SK-N-SH (cell line): ENCODE results near the gene ARIH2. TPM values are rescaled to one million over a fixed set of nuclear protein-coding genes. Genes with fewer than 3 reads are reported as not detected.

Experiments
- CTCF ChIA-PET: fragments of 300-600, 350-600 bp; formaldehyde crosslinking; extraction: SDS; loops from one replicate; lab custom pipeline; 2021; lab: Yijun Ruan, JAX
- POLR2A ChIA-PET: fragments of 350-600 bp; sonication (Branson Sonifier 250); formaldehyde crosslinking; extraction: SDS; loops from one replicate; lab custom pipeline; 2020; ENCODE audit warnings: antibody characterized with exemption, inconsistent platforms; lab: Yijun Ruan, JAX
- DNase-seq: peaks from one replicate; pipeline ENCODE4 v3.0.0; 2012
- H2AFZ ChIP-seq: fragments of 200-600 bp; sonication (generic); 2 replicates; pipeline ENCODE4 v1.8.1; 2016; ENCODE audit warnings: antibody characterized with exemption, mild to moderate bottlenecking, low read depth
- H3F3A ChIP-seq: fragments of 200-600 bp; sonication (generic); replicated peaks from 2 replicates; pipeline ENCODE3; 2016; ENCODE audit warnings: antibody characterized with exemption, mild to moderate bottlenecking; ENCODE audit not compliant: insufficient read depth
- H3K27ac ChIP-seq, 2 experiments: fragments of 200-500 bp in 1 of 2; fragments of 200-600 bp in 1 of 2; sonication (Bioruptor generic) in 1 of 2; sonication (generic), shearing (Covaris generic) in 1 of 2; 2 replicates each; pipeline versions ENCODE4 v1.5.1 to v1.6.1; 2014 to 2016; ENCODE audit warnings: low read depth in 2 of 2, inconsistent platforms in 1 of 2, low read length in 1 of 2, mild to moderate bottlenecking in 1 of 2, mixed read lengths in 1 of 2
- H3K27me3 ChIP-seq: fragments of 200-600 bp; sonication (generic), shearing (Covaris generic); 2 replicates; pipeline ENCODE4 v1.6.1; 2016; ENCODE audit warnings: mixed run types; ENCODE audit not compliant: insufficient read depth
- H3K36me3 ChIP-seq, 2 experiments: fragments of 200-500 bp in 1 of 2; fragments of 200-600 bp in 1 of 2; sonication (Bioruptor generic) in 1 of 2; sonication (generic) in 1 of 2; replicated peaks in 1 of 2; 2 replicates each; pipeline versions ENCODE3 to v1.5.1; 2014 to 2016; ENCODE audit warnings: low read length in 1 of 2, mild to moderate bottlenecking in 1 of 2; ENCODE audit not compliant: insufficient read depth in 2 of 2, control insufficient read depth in 1 of 2
- H3K4me1 ChIP-seq, 2 experiments: fragments of 200-500 bp in 1 of 2; fragments of 200-600 bp in 1 of 2; sonication (Bioruptor generic) in 1 of 2; sonication (generic), shearing (Covaris generic) in 1 of 2; 2 replicates each; pipeline versions ENCODE4 v1.5.1 to v1.6.1; 2014 to 2016; ENCODE audit warnings: low read depth in 1 of 2, low read length in 1 of 2, mixed run types in 1 of 2; ENCODE audit not compliant: insufficient read depth in 2 of 2, control insufficient read depth in 1 of 2
- H3K4me2 ChIP-seq: fragments of 200-600 bp; sonication (generic), shearing (Covaris generic); 2 replicates; pipeline ENCODE4 v1.6.1; 2017; ENCODE audit warnings: mixed run types
- H3K4me3 ChIP-seq, 2 experiments: fragments of 200-500 bp in 1 of 2; fragments of 200-600 bp in 1 of 2; sonication (Bioruptor generic) in 1 of 2; sonication (generic), shearing (Covaris generic) in 1 of 2; 2 replicates each; pipeline versions ENCODE4 v1.5.1 to v1.8.1; 2014 to 2016; ENCODE audit warnings: low read depth in 2 of 2, inconsistent platforms in 1 of 2, low read length in 1 of 2, mild to moderate bottlenecking in 1 of 2, mixed read lengths in 1 of 2, moderate library complexity in 1 of 2
- H3K79me2 ChIP-seq: fragments of 200-600 bp; sonication (generic); 2 replicates; pipeline ENCODE4 v1.8.1; 2017; ENCODE audit warnings: mild to moderate bottlenecking; ENCODE audit not compliant: insufficient read depth
- H3K9ac ChIP-seq: fragments of 200-600 bp; sonication (generic); 2 replicates; pipeline ENCODE4 v1.6.1; 2017; ENCODE audit warnings: mixed run types
- H3K9me2 ChIP-seq: fragments of 200-600 bp; sonication (generic); 2 replicates; pipeline ENCODE4 v1.6.1; 2017; ENCODE audit warnings: mixed run types
- H3K9me3 ChIP-seq: fragments of 200-600 bp; sonication (generic); 2 replicates; pipeline ENCODE4 v1.6.1; 2017; ENCODE audit warnings: mixed run types, mild to moderate bottlenecking, moderate library complexity
- H4K20me1 ChIP-seq: fragments of 200-600 bp; sonication (generic); 2 replicates; pipeline ENCODE4 v1.6.1; 2017; ENCODE audit warnings: mild to moderate bottlenecking, mixed run types; ENCODE audit not compliant: insufficient read depth
- ELF1 ChIP-seq: IDR thresholded peaks from 2 replicates; pipeline ENCODE4 v1.4.0; 2012
- FOSL2 ChIP-seq: IDR thresholded peaks from 2 replicates; pipeline ENCODE4 v1.4.0; 2012; ENCODE audit warnings: low read depth, mild to moderate bottlenecking, moderate library complexity, borderline replicate concordance
- GABPA ChIP-seq: IDR thresholded peaks from 2 replicates; pipeline ENCODE4 v1.4.0; 2012; ENCODE audit warnings: low read depth, mild to moderate bottlenecking
- GATA2 ChIP-seq: sonication (generic); formaldehyde crosslinking; IDR thresholded peaks from 2 replicates; pipeline ENCODE4 v1.5.0; 2020; ENCODE audit warnings: mild to moderate bottlenecking, missing genetic modification reagents
- IRF3 ChIP-seq: fragments of 150-350 bp; IDR thresholded peaks from 2 replicates; pipeline ENCODE4 v1.6.1; 2016; ENCODE audit warnings: mild to moderate bottlenecking, low read depth, low read length
- MEF2A ChIP-seq: IDR thresholded peaks from 2 replicates; pipeline ENCODE4 v1.4.0; 2012; ENCODE audit warnings: low read depth, borderline replicate concordance
- MXI1 ChIP-seq: IDR thresholded peaks from 2 replicates; pipeline ENCODE4 v1.6.1; 2012; ENCODE audit warnings: mild to moderate bottlenecking, low read depth, low read length, improper control_type of control experiment
- NFIC ChIP-seq: IDR thresholded peaks from 2 replicates; pipeline ENCODE4 v1.4.0; 2012; ENCODE audit warnings: borderline replicate concordance
- PBX3 ChIP-seq: IDR thresholded peaks from 2 replicates; pipeline ENCODE4; 2012
- RAD21 ChIP-seq: IDR thresholded peaks from 2 replicates; pipeline ENCODE4 v1.6.1; 2012; ENCODE audit warnings: mild to moderate bottlenecking, low read length
- REST ChIP-seq: IDR thresholded peaks from 2 replicates; pipeline ENCODE4 v1.6.1; 2012; ENCODE audit warnings: mild to moderate bottlenecking, low read depth, low read length, moderate library complexity
- RFX5 ChIP-seq: IDR thresholded peaks from 2 replicates; pipeline ENCODE4 v1.6.1; 2012; ENCODE audit warnings: mild to moderate bottlenecking, improper control_type of control experiment, low read length
- SIN3A ChIP-seq: IDR thresholded peaks from 2 replicates; pipeline ENCODE4 v1.6.1; 2012; ENCODE audit warnings: low read depth, mild to moderate bottlenecking, low read length, moderate library complexity, borderline replicate concordance
- TCF12 ChIP-seq: IDR thresholded peaks from 2 replicates; pipeline ENCODE4 v1.4.0; 2012
- TEAD4 ChIP-seq: IDR thresholded peaks from 2 replicates; pipeline ENCODE4 v1.4.0; 2012; ENCODE audit warnings: mild to moderate bottlenecking, borderline replicate concordance; ENCODE audit not compliant: insufficient read depth
- USF1 ChIP-seq: IDR thresholded peaks from 2 replicates; pipeline ENCODE4 v1.4.0; 2012; ENCODE audit warnings: low read depth, borderline replicate concordance
- WGBS: methylation state at CpG from one replicate; pipeline ENCODE4 v1.1.6; 2017; ENCODE audit warnings: low lambda C conversion rate; 5-methylcytosine and 5-hydroxymethylcytosine counted together
- polyA plus RNA-seq, 3 experiments: library from polyadenylated mRNA; depleted of rRNA; stranded (reverse); fragments of >200 nt; gene quantifications; 2 replicates each; pipeline ENCODE4 v1.2.3, GENCODE V29; 2012
- TF ChIP-seq, protein P1 (sequence below): fragments of 200-600 bp; sonication (generic); IDR thresholded peaks from 2 replicates; pipeline ENCODE4 v1.6.1; 2017; ENCODE audit warnings: antibody characterized with exemption, mild to moderate bottlenecking, moderate library complexity

ARIH2 gene
- polyA plus RNA-seq, 1 of the 3 experiments (the other 2 are of a cell fraction): 69.7 TPM

DNA sequence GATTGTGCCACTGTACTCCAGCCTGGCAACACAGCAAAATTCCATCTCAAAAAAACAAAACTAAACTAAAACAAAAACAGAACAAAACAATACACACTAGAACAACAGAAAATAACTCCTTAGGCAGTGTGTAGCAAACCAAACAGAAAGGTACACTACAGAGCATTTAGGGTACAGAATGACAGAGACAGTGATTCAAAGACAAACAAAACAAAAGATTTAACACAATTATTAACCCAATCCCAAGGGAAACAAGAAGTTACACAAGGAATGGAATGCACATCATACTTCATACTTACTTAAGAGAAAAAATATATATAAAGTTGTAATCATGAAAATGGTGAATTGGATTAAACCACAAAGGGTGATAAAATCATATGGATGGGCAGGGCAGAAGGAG lies 32.9 kb upstream of the ARIH2 start:
- H3K4me2 ChIP-seq: no peak overlapping the region
- no peak overlapping the region for H3K27ac ChIP-seq
- ChIA-PET POLR2A (no interaction called here), CTCF (interaction anchor here (1.5 kb wide), 1 partner anchor 12 kb away, joined by 4 read pairs; no protein-coding TSS in a partner anchor)
- H3K9me3 ChIP-seq: no peaks in the 10 kb centered on the region
- no peaks in the 10 kb centered on the region for H4K20me1 ChIP-seq
- H3K27me3 ChIP-seq: no peaks in the 10 kb centered on the region
- no peaks in the 10 kb centered on the region for H3K79me2 ChIP-seq
- no peaks in the 10 kb centered on the region for H3K4me1 ChIP-seq
- no peak overlapping the region for H3K9ac ChIP-seq
- H3F3A ChIP-seq: no peaks in the 10 kb centered on the region
- H3K9me2 ChIP-seq: no peaks in the 10 kb centered on the region
- H3K4me3 ChIP-seq: no peak overlapping the region
- TF ChIP-seq TCF12 (no peak), IRF3 (no peak), GATA2 (CRISPR knock-in tag) (no peak), NFIC (no peak), FOSL2 (no peak)
- no peak overlapping the region for H2AFZ ChIP-seq
- H3K36me3 ChIP-seq: peaks cover 0 to 2% of the 10 kb centered on the region in 2 experiments
- DNase-seq: no peak

DNA sequence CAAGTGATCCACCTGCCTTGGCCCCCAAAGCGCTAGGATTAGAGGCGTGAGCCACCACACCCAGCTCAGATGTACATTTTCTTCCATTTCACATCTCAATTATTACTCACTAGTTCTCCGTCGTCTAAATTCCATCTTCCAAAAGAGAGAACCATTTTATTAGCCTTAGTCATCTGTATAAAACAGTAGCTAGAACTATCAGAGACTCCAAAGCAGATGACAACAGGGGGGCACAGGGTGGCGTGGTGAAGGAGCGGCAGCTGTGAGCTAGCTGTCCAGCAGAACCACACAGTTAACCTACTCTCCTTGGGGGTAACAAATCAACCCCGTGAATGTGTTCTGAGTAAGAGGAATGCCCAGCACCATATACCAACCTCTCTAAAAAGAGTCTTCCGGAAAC lies 27.0 kb upstream of the ARIH2 start:
- POLR2A ChIA-PET: no interaction called here
- Histone ChIP-seq H4K20me1 (no peaks in the 10 kb centered on the region), H3F3A (no peaks in the 10 kb centered on the region), H3K79me2 (no peaks in the 10 kb centered on the region), H3K9me2 (no peaks in the 10 kb centered on the region), H3K4me3 (no peak overlapping the region), H3K9ac (no peak overlapping the region), H3K36me3 (no peaks in the 10 kb centered on the region), H3K9me3 (no peaks in the 10 kb centered on the region), H3K4me1 (no peaks in the 10 kb centered on the region), H2AFZ (no peak overlapping the region), H3K4me2 (no peak overlapping the region), H3K27ac (no peak overlapping the region), H3K27me3 (no peaks in the 10 kb centered on the region)
- WGBS: 90% methylated on average over 8 of the region's 8 CpGs
- no peak for TF ChIP-seq USF1
- TF ChIP-seq GATA2 (CRISPR knock-in tag): no peak
- no peak for TF ChIP-seq REST
- TF ChIP-seq GABPA: no peak
- TF ChIP-seq FOSL2: no peak
- TF ChIP-seq ELF1: no peak
- TF ChIP-seq RAD21: no peak
- TF ChIP-seq SIN3A: no peak
- TF ChIP-seq TCF12: no peak
- TF ChIP-seq MEF2A: no peak
- TF ChIP-seq NFIC: no peak
- TF ChIP-seq TEAD4: no peak
- TF ChIP-seq IRF3: no peak
- TF ChIP-seq PBX3: no peak
- TF ChIP-seq MXI1: no peak
- no peak for TF ChIP-seq RFX5
- TF ChIP-seq, protein P1, sequence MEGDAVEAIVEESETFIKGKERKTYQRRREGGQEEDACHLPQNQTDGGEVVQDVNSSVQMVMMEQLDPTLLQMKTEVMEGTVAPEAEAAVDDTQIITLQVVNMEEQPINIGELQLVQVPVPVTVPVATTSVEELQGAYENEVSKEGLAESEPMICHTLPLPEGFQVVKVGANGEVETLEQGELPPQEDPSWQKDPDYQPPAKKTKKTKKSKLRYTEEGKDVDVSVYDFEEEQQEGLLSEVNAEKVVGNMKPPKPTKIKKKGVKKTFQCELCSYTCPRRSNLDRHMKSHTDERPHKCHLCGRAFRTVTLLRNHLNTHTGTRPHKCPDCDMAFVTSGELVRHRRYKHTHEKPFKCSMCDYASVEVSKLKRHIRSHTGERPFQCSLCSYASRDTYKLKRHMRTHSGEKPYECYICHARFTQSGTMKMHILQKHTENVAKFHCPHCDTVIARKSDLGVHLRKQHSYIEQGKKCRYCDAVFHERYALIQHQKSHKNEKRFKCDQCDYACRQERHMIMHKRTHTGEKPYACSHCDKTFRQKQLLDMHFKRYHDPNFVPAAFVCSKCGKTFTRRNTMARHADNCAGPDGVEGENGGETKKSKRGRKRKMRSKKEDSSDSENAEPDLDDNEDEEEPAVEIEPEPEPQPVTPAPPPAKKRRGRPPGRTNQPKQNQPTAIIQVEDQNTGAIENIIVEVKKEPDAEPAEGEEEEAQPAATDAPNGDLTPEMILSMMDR: no peak
- CTCF ChIA-PET: no interaction called here
- no peak for DNase-seq
